Neural cell (in vitro differentiated cells): ENCODE results near the gene CASP10. TPM values are rescaled to one million over a fixed set of nuclear protein-coding genes. Genes with fewer than 3 reads are reported as not detected.

Source experiments
- H2AFZ ChIP-seq: fragments of 200-600, 300-800 bp; sonication (generic), shearing (Covaris generic); 2 replicates; pipeline ENCODE4 v1.6.0; 2014; ENCODE audit warnings: low read depth, mild to moderate bottlenecking, antibody characterized with exemption, low read length, moderate library complexity
- H3F3A ChIP-seq: fragments of 200-600 bp; shearing (Covaris generic); 2 replicates; pipeline ENCODE4 v1.6.1; 2016; ENCODE audit warnings: mild to moderate bottlenecking, moderate library complexity, mixed read lengths, antibody characterized with exemption, low read length; ENCODE audit not compliant: insufficient read depth, poor library complexity, severe bottlenecking
- H3K27ac ChIP-seq: fragments of 200-600, 300-800 bp; sonication (generic), shearing (Covaris generic); 2 replicates; pipeline ENCODE4 v1.5.1; 2014; ENCODE audit warnings: mild to moderate bottlenecking, low read length, moderate library complexity
- H3K27me3 ChIP-seq: fragments of 300-800, 200-600 bp; sonication (generic), shearing (Covaris generic); 2 replicates; pipeline ENCODE4 v1.6.0; 2014; ENCODE audit warnings: mild to moderate bottlenecking, low read depth, low read length, moderate library complexity; ENCODE audit not compliant: insufficient read depth
- H3K36me3 ChIP-seq: fragments of 300-800, 200-600 bp; sonication (generic), shearing (Covaris generic); 2 replicates; pipeline ENCODE4 v1.5.1; 2014; ENCODE audit warnings: mild to moderate bottlenecking, antibody characterized with exemption, low read length, moderate library complexity; ENCODE audit not compliant: insufficient read depth
- H3K4me2 ChIP-seq: fragments of 300-800, 200-600 bp; sonication (generic), shearing (Covaris generic); 2 replicates; pipeline ENCODE4 v1.6.0; 2014; ENCODE audit warnings: mild to moderate bottlenecking, low read length
- H3K4me3 ChIP-seq: fragments of 300-800, 200-600 bp; sonication (generic), shearing (Covaris generic); 2 replicates; pipeline ENCODE4 v1.5.1; 2014; ENCODE audit warnings: mild to moderate bottlenecking, low read length, moderate library complexity
- H3K79me2 ChIP-seq: fragments of 200-600 bp; shearing (Covaris generic); replicated peaks from 2 replicates; pipeline ENCODE4 v1.6.0; 2014; ENCODE audit warnings: mild to moderate bottlenecking, low read length, moderate library complexity; ENCODE audit not compliant: insufficient read depth
- H3K9ac ChIP-seq: fragments of 300-800, 200-600 bp; sonication (generic), shearing (Covaris generic); 2 replicates; pipeline ENCODE4 v1.6.1; 2016; ENCODE audit warnings: mild to moderate bottlenecking, low read length, mixed read lengths
- H3K9me2 ChIP-seq: fragments of 200-600 bp; shearing (Covaris generic); 2 replicates; pipeline ENCODE4 v1.6.1; 2016; ENCODE audit warnings: mild to moderate bottlenecking, low read length, mixed read lengths; ENCODE audit not compliant: insufficient read depth
- H3K9me3 ChIP-seq: fragments of 200-600, 300-800 bp; sonication (generic), shearing (Covaris generic); 2 replicates; pipeline ENCODE4 v1.6.1; 2016; ENCODE audit warnings: mild to moderate bottlenecking, mixed run types, low read length, moderate library complexity, mixed read lengths
- H4K20me1 ChIP-seq: fragments of 200-600 bp; shearing (Covaris generic); 2 replicates; pipeline ENCODE4 v1.6.1; 2016; ENCODE audit warnings: mild to moderate bottlenecking, mixed run types; ENCODE audit not compliant: insufficient read depth
- EP300 ChIP-seq: fragments of 450-650 bp; conservative IDR thresholded peaks from 2 replicates; pipeline ENCODE4 v1.6.1; 2014; ENCODE audit warnings: antibody characterized with exemption, mild to moderate bottlenecking, moderate library complexity; ENCODE audit not compliant: poor library complexity, severe bottlenecking
- EZH2 ChIP-seq: fragments of 200-600, 300-800 bp; shearing (Covaris generic), sonication (generic); IDR thresholded peaks from 2 replicates; pipeline ENCODE4 v1.6.1; 2014; ENCODE audit warnings: antibody characterized with exemption, low read length, borderline replicate concordance, mild to moderate bottlenecking; ENCODE audit not compliant: insufficient read depth, poor library complexity, severe bottlenecking
- MXI1 ChIP-seq: fragments of 450-650 bp; conservative IDR thresholded peaks from 2 replicates; pipeline ENCODE4 v1.6.1; 2014; ENCODE audit warnings: antibody characterized with exemption, mild to moderate bottlenecking; ENCODE audit not compliant: poor library complexity, severe bottlenecking
- POLR2AphosphoS5 ChIP-seq: IDR thresholded peaks from 2 replicates; pipeline ENCODE4 v1.6.1; 2012
- RAD21 ChIP-seq: fragments of 450-650 bp; conservative IDR thresholded peaks from 2 replicates; pipeline ENCODE4 v1.6.1; 2014; ENCODE audit warnings: antibody characterized with exemption, mild to moderate bottlenecking, moderate library complexity
- SMC3 ChIP-seq: fragments of 450-650 bp; conservative IDR thresholded peaks from 2 replicates; pipeline ENCODE4 v1.6.1; 2014; ENCODE audit warnings: antibody characterized with exemption, mild to moderate bottlenecking, moderate library complexity; ENCODE audit not compliant: poor library complexity
- TAF1 ChIP-seq: IDR thresholded peaks from 2 replicates; pipeline ENCODE4 v1.6.1; 2012; ENCODE audit warnings: low read depth
- polyA plus RNA-seq: library from polyadenylated mRNA; depleted of rRNA; stranded (reverse); fragments of >200 nt; gene quantifications from 2 replicates; pipeline ENCODE4 v1.2.3, GENCODE V29; 2014
- TF ChIP-seq, protein P1 (sequence below): IDR thresholded peaks from 2 replicates; pipeline ENCODE4 v1.6.1; 2012; ENCODE audit warnings: borderline replicate concordance
- TF ChIP-seq, protein P2 (sequence below): fragments of 450-650 bp; IDR thresholded peaks from 2 replicates; pipeline ENCODE4 v1.5.1; 2014; ENCODE audit warnings: antibody characterized with exemption, mild to moderate bottlenecking, moderate library complexity; ENCODE audit not compliant: poor library complexity, severe bottlenecking

The CASP10 gene
- polyA plus RNA-seq, 1 donor from 2014 or later: not detected

DNA sequence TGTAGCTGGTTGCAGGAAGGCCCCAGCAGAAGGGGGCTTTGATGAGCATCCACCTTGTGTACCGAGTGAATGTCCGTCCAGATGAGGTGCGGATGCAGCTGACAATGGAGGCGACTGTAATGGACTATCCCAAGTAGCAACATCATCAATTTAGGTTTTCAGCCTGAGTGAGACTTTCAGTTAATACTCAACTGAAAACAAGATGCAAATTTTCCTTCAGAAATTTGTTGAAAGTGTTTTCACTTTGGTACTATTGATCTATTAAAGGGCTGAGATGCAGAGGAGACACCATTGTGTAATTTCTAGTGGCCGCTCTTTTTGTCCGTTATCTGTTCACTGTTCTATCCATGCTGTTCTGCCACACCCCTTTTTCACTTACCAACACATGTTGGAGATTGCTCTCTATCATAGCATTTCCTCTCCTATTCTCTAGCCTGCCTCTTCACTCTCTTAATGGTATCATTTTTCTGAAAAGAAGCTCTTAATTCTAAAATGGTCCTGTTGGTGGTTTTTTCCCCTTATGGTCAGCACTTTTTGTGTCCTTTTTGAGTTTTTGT is 65.4 kb downstream of the CASP10 start:
- Histone ChIP-seq H3K27me3 (no peaks in the 10 kb centered on the region), H2AFZ (no peak overlapping the region), H3K27ac (no peak overlapping the region), H3K9me2 (no peaks in the 10 kb centered on the region), H4K20me1 (no peaks in the 10 kb centered on the region), H3K79me2 (no peaks in the 10 kb centered on the region), H3K36me3 (no peaks in the 10 kb centered on the region), H3K9me3 (no peaks in the 10 kb centered on the region), H3K9ac (no peak overlapping the region), H3K4me2 (no peak overlapping the region), H3K4me3 (no peak overlapping the region), H3F3A (no peaks in the 10 kb centered on the region)
- TF ChIP-seq, protein P1, sequence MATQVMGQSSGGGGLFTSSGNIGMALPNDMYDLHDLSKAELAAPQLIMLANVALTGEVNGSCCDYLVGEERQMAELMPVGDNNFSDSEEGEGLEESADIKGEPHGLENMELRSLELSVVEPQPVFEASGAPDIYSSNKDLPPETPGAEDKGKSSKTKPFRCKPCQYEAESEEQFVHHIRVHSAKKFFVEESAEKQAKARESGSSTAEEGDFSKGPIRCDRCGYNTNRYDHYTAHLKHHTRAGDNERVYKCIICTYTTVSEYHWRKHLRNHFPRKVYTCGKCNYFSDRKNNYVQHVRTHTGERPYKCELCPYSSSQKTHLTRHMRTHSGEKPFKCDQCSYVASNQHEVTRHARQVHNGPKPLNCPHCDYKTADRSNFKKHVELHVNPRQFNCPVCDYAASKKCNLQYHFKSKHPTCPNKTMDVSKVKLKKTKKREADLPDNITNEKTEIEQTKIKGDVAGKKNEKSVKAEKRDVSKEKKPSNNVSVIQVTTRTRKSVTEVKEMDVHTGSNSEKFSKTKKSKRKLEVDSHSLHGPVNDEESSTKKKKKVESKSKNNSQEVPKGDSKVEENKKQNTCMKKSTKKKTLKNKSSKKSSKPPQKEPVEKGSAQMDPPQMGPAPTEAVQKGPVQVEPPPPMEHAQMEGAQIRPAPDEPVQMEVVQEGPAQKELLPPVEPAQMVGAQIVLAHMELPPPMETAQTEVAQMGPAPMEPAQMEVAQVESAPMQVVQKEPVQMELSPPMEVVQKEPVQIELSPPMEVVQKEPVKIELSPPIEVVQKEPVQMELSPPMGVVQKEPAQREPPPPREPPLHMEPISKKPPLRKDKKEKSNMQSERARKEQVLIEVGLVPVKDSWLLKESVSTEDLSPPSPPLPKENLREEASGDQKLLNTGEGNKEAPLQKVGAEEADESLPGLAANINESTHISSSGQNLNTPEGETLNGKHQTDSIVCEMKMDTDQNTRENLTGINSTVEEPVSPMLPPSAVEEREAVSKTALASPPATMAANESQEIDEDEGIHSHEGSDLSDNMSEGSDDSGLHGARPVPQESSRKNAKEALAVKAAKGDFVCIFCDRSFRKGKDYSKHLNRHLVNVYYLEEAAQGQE: no peak
- TF ChIP-seq EZH2: no peak
- TF ChIP-seq RAD21: no peak
- no peak for TF ChIP-seq EP300
- TF ChIP-seq POLR2AphosphoS5: no peak
- TF ChIP-seq MXI1: no peak
- TF ChIP-seq SMC3: no peak

DNA sequence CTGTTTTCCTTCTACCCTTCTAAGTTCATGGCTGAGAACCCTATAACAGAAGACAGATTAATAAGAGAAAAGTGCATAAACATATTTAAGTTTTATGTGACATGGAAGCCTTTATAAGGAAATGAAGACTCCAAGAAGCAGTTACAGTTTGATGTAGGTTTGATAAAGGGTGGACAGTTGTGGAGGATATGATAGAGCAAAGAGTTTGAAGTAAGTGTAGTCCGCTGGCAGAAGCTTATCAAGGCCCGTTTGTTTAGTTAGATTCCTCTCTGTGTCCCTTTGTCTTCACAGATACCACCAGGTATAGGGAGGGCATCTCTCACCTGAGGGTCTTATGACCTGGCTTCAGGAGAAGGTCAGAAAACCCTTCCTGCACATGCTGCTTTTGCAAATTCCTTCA is 66.9 kb downstream of the CASP10 start:
- no peaks in the 10 kb centered on the region for H4K20me1 ChIP-seq
- H3K9me2 ChIP-seq: no peaks in the 10 kb centered on the region
- H3K9me3 ChIP-seq: no peaks in the 10 kb centered on the region
- no peak overlapping the region for H3K4me3 ChIP-seq
- H3K27me3 ChIP-seq: no peaks in the 10 kb centered on the region
- H3F3A ChIP-seq: no peaks in the 10 kb centered on the region
- H2AFZ ChIP-seq: no peak overlapping the region
- no peak overlapping the region for H3K9ac ChIP-seq
- H3K4me2 ChIP-seq: no peak overlapping the region
- no peaks in the 10 kb centered on the region for H3K79me2 ChIP-seq
- H3K27ac ChIP-seq: no peak overlapping the region
- TF ChIP-seq EZH2 (no peak), MXI1 (no peak), SMC3 (no peak), POLR2AphosphoS5 (no peak), RAD21 (no peak), EP300 (no peak), TAF1 (no peak)
- TF ChIP-seq, protein P1: no peak
- TF ChIP-seq, protein P2, sequence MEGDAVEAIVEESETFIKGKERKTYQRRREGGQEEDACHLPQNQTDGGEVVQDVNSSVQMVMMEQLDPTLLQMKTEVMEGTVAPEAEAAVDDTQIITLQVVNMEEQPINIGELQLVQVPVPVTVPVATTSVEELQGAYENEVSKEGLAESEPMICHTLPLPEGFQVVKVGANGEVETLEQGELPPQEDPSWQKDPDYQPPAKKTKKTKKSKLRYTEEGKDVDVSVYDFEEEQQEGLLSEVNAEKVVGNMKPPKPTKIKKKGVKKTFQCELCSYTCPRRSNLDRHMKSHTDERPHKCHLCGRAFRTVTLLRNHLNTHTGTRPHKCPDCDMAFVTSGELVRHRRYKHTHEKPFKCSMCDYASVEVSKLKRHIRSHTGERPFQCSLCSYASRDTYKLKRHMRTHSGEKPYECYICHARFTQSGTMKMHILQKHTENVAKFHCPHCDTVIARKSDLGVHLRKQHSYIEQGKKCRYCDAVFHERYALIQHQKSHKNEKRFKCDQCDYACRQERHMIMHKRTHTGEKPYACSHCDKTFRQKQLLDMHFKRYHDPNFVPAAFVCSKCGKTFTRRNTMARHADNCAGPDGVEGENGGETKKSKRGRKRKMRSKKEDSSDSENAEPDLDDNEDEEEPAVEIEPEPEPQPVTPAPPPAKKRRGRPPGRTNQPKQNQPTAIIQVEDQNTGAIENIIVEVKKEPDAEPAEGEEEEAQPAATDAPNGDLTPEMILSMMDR: no peak
- H3K36me3 ChIP-seq: no peaks in the 10 kb centered on the region
